Type B pancreatic cell (in vitro differentiated cells): ENCODE results near the gene SYNJ1. TPM values are rescaled to one million over a fixed set of nuclear protein-coding genes. Genes with fewer than 3 reads are reported as not detected.
A peak's percentile ranks its signal among the peaks of the same experiment; 100 is the strongest.

Source experiments
- DNase-seq: peaks from one replicate; pipeline ENCODE4 v3.0.0; 2021; ENCODE audit warnings: mixed read lengths; ENCODE audit not compliant: unreplicated experiment; ENCODE audit errors: extremely low spot score
- H3K27ac Mint-ChIP-seq: 2 replicates; pipeline ENCODE4 v1.8.0; 2021; ENCODE audit warnings: mild to moderate bottlenecking, mixed read lengths
- H3K27me3 Mint-ChIP-seq: 2 replicates; pipeline ENCODE4 v1.8.0; 2021; ENCODE audit warnings: mixed read lengths
- H3K36me3 Mint-ChIP-seq: 2 replicates; pipeline ENCODE4 v1.8.0; 2021; ENCODE audit warnings: mixed read lengths
- H3K4me1 Mint-ChIP-seq: one replicate; pipeline ENCODE4 v1.8.0; 2021; ENCODE audit warnings: mixed read lengths; ENCODE audit not compliant: unreplicated experiment
- H3K4me3 Mint-ChIP-seq: 2 replicates; pipeline ENCODE4 v1.8.0; 2021; ENCODE audit warnings: mild to moderate bottlenecking, mixed read lengths
- H3K9me3 Mint-ChIP-seq: 2 replicates; pipeline ENCODE4 v1.8.0; 2021; ENCODE audit warnings: mixed read lengths
- CTCF ChIP-seq: fragments of 200-600 bp; sonication (generic); conservative IDR thresholded peaks from 2 replicates; pipeline ENCODE4 v1.5.0; 2021; ENCODE audit warnings: antibody characterized with exemption, mild to moderate bottlenecking
- total RNA-seq: library from RNA; stranded (reverse); gene quantifications from 2 replicates; pipeline ENCODE4 v1.2.1, GENCODE V29; 2021; ENCODE audit warnings: low replicate concordance

Gene SYNJ1
- total RNA-seq, 1 donor from 2014 or later = 12.0 TPM

- H3K27me3 Mint-ChIP-seq = no peaks in the 10 kb centered on the region
- no peak for TF ChIP-seq CTCF
- H3K36me3 Mint-ChIP-seq = no peaks in the 10 kb centered on the region
- DNase-seq = no peak
- no peak overlapping the region for H3K4me3 Mint-ChIP-seq
- H3K27ac Mint-ChIP-seq = no peak overlapping the region
- H3K9me3 Mint-ChIP-seq = no peaks in the 10 kb centered on the region
- no peaks in the 10 kb centered on the region for H3K4me1 Mint-ChIP-seq
These were observed 140.7 kb downstream of the SYNJ1 start for GRCh38 chr21:32587120-32587519.

GRCh38 chr21:32585970-32586369, 141.8 kb downstream of the SYNJ1 start:
- TF ChIP-seq CTCF = no peak
- no peak overlapping the region for H3K4me3 Mint-ChIP-seq
- no peak for DNase-seq
- no peaks in the 10 kb centered on the region for H3K36me3 Mint-ChIP-seq
- H3K4me1 Mint-ChIP-seq = no peaks in the 10 kb centered on the region
- no peaks in the 10 kb centered on the region for H3K9me3 Mint-ChIP-seq
- no peaks in the 10 kb centered on the region for H3K27me3 Mint-ChIP-seq
- no peak overlapping the region for H3K27ac Mint-ChIP-seq

GRCh38 chr21:32585042-32585710, 142.6 kb downstream of the SYNJ1 start, which contains the start of gene TCP10L:
TCP10L (minus strand) TSS chr21:32585523; CDS start chr21:32584304, 1,219 bp downstream.
- no peaks in the 10 kb centered on the region for H3K9me3 Mint-ChIP-seq
- DNase-seq = no peak

GRCh38 chr21:32584472-32584871, 143.3 kb downstream of the SYNJ1 start:
- TF ChIP-seq CTCF = no peak

More at GRCh38 chr21:32585042-32585710, 142.6 kb downstream of the SYNJ1 start, which contains the start of gene TCP10L:
- Mint-ChIP-seq H3K27me3 (no peaks in the 10 kb centered on the region), H3K27ac (no peak within 1 kb of the TSS), H3K36me3 (no peaks in the 10 kb centered on the region), H3K4me3 (no peak within 1 kb of the TSS), H3K4me1 (no peaks in the 10 kb centered on the region)
- no peak for TF ChIP-seq CTCF

GRCh38 chr21:32581732-32582131, 146.1 kb downstream of the SYNJ1 start:
- no peak overlapping the region for H3K27ac Mint-ChIP-seq
- H3K27me3 Mint-ChIP-seq = peaks cover 16% of the 10 kb centered on the region
- H3K9me3 Mint-ChIP-seq = no peaks in the 10 kb centered on the region
- H3K4me3 Mint-ChIP-seq = no peak overlapping the region
- peak; percentile 27 for DNase-seq
- no peaks in the 10 kb centered on the region for H3K4me1 Mint-ChIP-seq
- H3K36me3 Mint-ChIP-seq = no peaks in the 10 kb centered on the region
- TF ChIP-seq CTCF = no peak

More at GRCh38 chr21:32584472-32584871, 143.3 kb downstream of the SYNJ1 start:
- Mint-ChIP-seq H3K36me3 (no peaks in the 10 kb centered on the region), H3K4me3 (no peak overlapping the region), H3K27ac (no peak overlapping the region), H3K27me3 (peaks cover under 1% of the 10 kb centered on the region), H3K4me1 (no peaks in the 10 kb centered on the region), H3K9me3 (no peaks in the 10 kb centered on the region)
- DNase-seq = no peak
